Mammary epithelial cell (primary cell): ENCODE results near the gene MPV17.
"Not testable (repeated sequence)": the region's sequence is repeated elsewhere in the genome, so short reads cannot be mapped to it uniquely, and the experiment has no call there.

Experiments used
- CTCF ChIP-seq, 2 donors: IDR thresholded peaks in 1 of 2; conservative IDR thresholded peaks in 1 of 2; 2 replicates each; pipeline ENCODE4 v1.5.1; 2011 to 2012; ENCODE audit warnings: inconsistent platforms in 2 of 2, low read length in 2 of 2, mild to moderate bottlenecking in 2 of 2, control low read depth in 1 of 2, low read depth in 1 of 2; ENCODE audit not compliant: insufficient read depth in 1 of 2; ENCODE audit errors: extremely low read depth in 1 of 2
- EZH2 ChIP-seq: IDR thresholded peaks from 2 replicates; pipeline ENCODE4 v1.6.1; 2012; ENCODE audit warnings: low read length, inconsistent platforms, borderline replicate concordance

GRCh38 chr2:27353386-27353761 lies 30.5 kb upstream of the MPV17 start:
- not testable (repeated sequence) for TF ChIP-seq CTCF (conservative IDR thresholded peaks at IDR 0.05 in 1 of 2, IDR thresholded peaks at IDR 0.05 in 1 of 2; ENCODE audit: extremely low read depth in 1 of 2, insufficient read depth in 1 of 2, low read depth in 1 of 2, low read length in 2 of 2); EZH2
